UCSD-AML1 (cell line): ENCODE measurements around the gene SLC25A34.

Source experiments
- DNase-seq: peaks from one replicate; lab custom pipeline; 2025; ENCODE audit not compliant: unreplicated experiment; lab: John Stamatoyannopoulos, UW

SLC25A34 gene

GRCh38 chr1:15750924-15751323 lies 14.9 kb downstream of the SLC25A34 start:
- no peak for DNase-seq

GRCh38 chr1:15751717-15752116 lies 15.7 kb downstream of the SLC25A34 start:
- no peak for DNase-seq

- DNase-seq: no peak
These were observed 17.7 kb downstream of the SLC25A34 start for GRCh38 chr1:15753776-15754175.

GRCh38 chr1:15755021-15755645 lies 19.1 kb downstream of the SLC25A34 start:
- no peak for DNase-seq

- DNase-seq: no peak
These were observed 19.6 kb downstream of the SLC25A34 start for GRCh38 chr1:15755646-15756040.

- DNase-seq: peak; percentile 22
These were observed 20.3 kb downstream of the SLC25A34 start for GRCh38 chr1:15756143-15757015.

- no peak for DNase-seq
These were observed 21.0 kb downstream of the SLC25A34 start for GRCh38 chr1:15757016-15757543.

- no peak for DNase-seq
These were observed 21.7 kb downstream of the SLC25A34 start for GRCh38 chr1:15757575-15758342.

GRCh38 chr1:15758343-15758931 lies 22.4 kb downstream of the SLC25A34 start, which contains the start of gene FBLIM1:
Gene FBLIM1, plus strand, starts transcription at chr1:15758795. Its CDS starts 6,189 bp downstream, at chr1:15764984.
- DNase-seq: no peak

- no peak for DNase-seq
These were observed 23.0 kb downstream of the SLC25A34 start for GRCh38 chr1:15758953-15759661.

GRCh38 chr1:15760520-15761211 lies 24.6 kb downstream of the SLC25A34 start:
- no peak for DNase-seq

GRCh38 chr1:15761366-15762128 lies 25.5 kb downstream of the SLC25A34 start:
- DNase-seq: no peak

GRCh38 chr1:15762546-15762945 lies 26.5 kb downstream of the SLC25A34 start:
- no peak for DNase-seq

GRCh38 chr1:15764269-15764764 lies 28.3 kb downstream of the SLC25A34 start:
- no peak for DNase-seq

GRCh38 chr1:15764890-15765289 lies 28.8 kb downstream of the SLC25A34 start:
- no peak for DNase-seq

GRCh38 chr1:15765495-15766194 lies 29.6 kb downstream of the SLC25A34 start:
- no peak for DNase-seq

GRCh38 chr1:15767941-15768340 lies 31.9 kb downstream of the SLC25A34 start:
- no peak for DNase-seq

- DNase-seq: no peak
These were observed 32.3 kb downstream of the SLC25A34 start for GRCh38 chr1:15768388-15768787.
